ENCODE data around the gene PCNX2. TPM values are rescaled to one million over a fixed set of nuclear protein-coding genes. Genes with fewer than 3 reads are reported as not detected.

PCNX2 gene
- polyA plus RNA-seq, 3 donors, result 11.6 to 16.8 (median 13.5) TPM

- DNase-seq (ENCODE audit: extremely low read depth in 1 of 11, low read depth in 9 of 11, low spot score in 4 of 11), result no peak
These were observed 329.7 kb downstream of the PCNX2 start for GRCh38 chr1:232965912-232966217.

DNA sequence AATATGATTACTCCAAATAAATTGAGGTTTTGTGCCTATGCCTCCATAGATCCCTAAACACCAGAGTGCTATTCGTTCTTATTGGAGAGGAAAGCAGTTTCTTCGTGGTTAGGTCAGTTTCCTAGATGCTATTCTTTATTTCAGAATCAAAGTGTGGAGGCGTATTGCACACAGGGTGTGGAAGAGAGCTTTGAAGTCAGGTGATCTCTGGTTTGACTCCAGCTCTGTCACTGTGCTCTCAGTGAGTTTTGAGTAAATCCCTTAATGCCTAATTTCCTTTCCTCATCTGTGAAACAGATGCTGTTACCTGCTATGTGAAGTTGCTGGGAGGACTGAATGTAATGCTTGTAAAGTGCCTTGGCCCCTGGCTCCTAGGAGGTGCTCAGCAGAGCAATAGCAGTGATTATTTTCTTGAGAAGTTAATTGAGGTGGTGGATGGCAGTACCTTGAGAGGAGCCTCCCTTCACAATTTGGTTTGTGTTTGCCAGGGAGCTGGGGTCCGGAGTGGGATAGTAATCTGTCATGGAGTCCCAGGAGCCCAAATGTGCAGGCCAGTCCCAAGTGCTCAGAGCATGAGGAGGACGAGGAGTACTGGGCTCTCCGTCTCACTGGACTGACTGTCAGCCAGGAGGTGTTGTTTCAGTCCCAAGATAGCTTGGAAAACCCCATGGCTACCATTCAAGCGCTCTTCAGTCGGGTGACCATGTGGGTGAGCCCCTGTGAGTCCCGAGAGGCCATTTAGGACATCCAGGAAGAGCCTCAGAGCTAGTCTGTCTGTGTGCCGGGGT lies 330.2 kb downstream of the PCNX2 start:
- no peak for DNase-seq (ENCODE audit: extremely low read depth in 1 of 11, low read depth in 9 of 11, low spot score in 4 of 11)

- DNase-seq (ENCODE audit: extremely low read depth in 1 of 11, low read depth in 9 of 11, low spot score in 4 of 11), result no peak
These were observed 330.9 kb downstream of the PCNX2 start for GRCh38 chr1:232964601-232965000.

- no peak for DNase-seq (ENCODE audit: extremely low read depth in 1 of 11, low read depth in 9 of 11, low spot score in 4 of 11)
These were observed 332.5 kb downstream of the PCNX2 start for GRCh38 chr1:232962761-232963745.

DNA sequence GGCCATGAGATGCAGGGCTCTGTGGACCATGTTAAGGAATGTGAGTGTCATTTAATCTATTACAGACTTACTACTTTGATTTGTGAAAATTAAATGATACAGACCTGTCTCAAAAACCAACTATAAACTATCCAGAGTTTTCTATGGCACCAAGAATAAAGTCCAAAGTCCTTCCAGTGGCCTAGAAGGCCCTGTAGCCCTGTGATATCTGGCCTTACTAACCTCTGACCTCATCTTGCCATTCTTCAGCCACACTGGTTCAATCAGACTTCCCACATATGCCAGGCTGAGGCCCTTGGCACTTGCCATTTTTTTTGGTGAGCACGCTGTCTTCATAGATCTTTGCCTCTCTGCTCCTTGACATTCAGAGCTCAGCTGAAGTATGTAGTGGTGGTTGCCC lies 337.5 kb downstream of the PCNX2 start:
- no peak for DNase-seq (ENCODE audit: extremely low read depth in 1 of 11, low read depth in 9 of 11, low spot score in 4 of 11)

DNA sequence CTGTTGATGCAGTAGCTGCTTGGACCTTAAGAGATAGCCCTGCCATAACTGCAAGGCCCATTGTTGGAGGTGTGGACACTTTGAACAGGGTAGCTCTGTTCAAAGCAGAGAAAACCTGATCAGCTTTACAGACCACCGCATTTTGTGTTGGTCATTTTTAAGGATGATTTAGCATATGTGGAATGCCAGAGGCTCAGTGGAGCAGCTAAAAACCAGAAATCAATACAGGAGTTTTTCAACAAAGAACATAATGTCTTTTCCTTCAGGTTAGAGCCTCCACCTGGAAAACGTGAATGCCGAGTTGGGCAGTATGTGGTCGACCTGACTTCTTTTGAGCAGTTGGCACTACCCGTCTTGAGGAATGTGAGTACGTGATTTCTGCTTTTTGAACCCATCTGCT lies 339.4 kb downstream of the PCNX2 start:
- DNase-seq (ENCODE audit: extremely low read depth in 1 of 11, low read depth in 9 of 11, low spot score in 4 of 11), result no peak

DNA sequence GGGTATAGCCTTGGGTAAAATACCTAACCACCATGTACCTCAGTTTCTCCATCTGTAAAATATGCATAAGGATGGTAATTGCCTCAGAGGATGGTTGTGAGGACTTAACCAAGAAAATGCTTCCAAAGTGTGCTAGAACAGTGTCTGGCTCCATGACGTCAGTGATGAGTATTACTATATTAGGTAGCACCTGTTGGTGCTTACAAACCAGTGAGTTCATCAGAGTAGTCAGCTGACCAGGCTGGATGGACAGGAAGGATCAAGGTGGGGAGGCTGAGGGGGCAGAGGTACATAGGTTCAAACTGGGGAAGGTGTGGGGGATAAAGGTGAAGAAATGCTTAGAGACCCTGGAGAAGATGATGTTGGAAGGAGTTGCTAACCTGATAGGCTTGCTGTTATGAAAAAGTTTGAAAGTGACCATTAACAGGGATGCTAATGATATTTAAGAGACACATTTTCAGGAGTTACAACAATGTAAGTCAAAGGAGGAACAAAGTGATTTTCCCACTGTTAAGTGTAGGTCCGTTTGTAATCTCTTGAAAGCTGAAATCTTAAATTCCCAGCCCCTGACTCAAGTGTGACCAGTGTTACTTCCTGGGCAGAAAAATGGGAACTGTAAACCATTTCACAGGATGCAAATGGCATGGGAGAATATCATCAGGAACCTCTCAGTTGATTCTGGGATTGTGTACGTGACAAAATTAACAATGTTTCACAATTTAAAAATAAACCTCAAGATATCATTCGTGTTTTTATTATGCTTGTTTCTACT lies 340.7 kb downstream of the PCNX2 start:
- no peak for DNase-seq (ENCODE audit: extremely low read depth in 1 of 11, low read depth in 9 of 11, low spot score in 4 of 11)

GRCh38 chr1:232952514-232953499 lies 342.7 kb downstream of the PCNX2 start:
- no peak for DNase-seq (ENCODE audit: extremely low read depth in 1 of 11, low read depth in 9 of 11, low spot score in 4 of 11)

- DNase-seq (ENCODE audit: extremely low read depth in 1 of 11, low read depth in 9 of 11, low spot score in 4 of 11), result no peak
These were observed 343.9 kb downstream of the PCNX2 start for GRCh38 chr1:232951605-232952004.

- DNase-seq (ENCODE audit: extremely low read depth in 1 of 11, low read depth in 9 of 11, low spot score in 4 of 11), result no peak
These were observed 344.3 kb downstream of the PCNX2 start for GRCh38 chr1:232951180-232951579.

- peak; percentile 79 to 95 (median 91) for DNase-seq (ENCODE audit: extremely low read depth in 1 of 11, low read depth in 9 of 11, low spot score in 4 of 11)
These were observed 345.0 kb downstream of the PCNX2 start, which contains the start of gene NTPCR for GRCh38 chr1:232950197-232951176. Gene NTPCR (plus strand): TSS chr1:232950611. CDS start chr1:232950711, 100 bp downstream.

DNA sequence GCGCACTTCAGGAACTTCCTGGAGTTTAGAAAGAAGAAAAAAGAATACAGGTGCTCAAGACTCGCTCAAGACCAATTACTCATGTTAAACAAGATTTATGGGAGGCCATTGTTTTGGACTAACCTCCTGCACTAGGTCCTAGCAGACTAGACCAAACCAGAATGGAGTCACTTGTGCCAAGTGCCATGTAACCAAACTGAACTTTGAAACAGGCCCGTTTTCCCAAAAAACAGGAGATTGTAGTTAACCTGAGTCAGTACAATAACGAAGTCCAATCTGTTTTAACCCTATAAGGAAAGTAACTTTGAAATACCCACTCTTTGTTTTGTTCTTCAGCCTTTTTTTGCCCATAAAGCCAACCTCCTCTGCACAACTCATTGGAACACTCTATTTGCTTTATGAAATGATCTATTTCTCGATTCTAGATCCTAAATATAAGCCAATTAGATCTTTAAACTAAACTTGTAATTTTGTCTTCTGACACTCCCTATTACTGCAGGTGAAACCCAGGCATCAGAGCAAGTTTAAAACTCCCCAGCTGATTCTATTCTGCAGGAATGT lies 345.8 kb downstream of the PCNX2 start:
- DNase-seq (ENCODE audit: extremely low read depth in 1 of 11, low read depth in 9 of 11, low spot score in 4 of 11), result no peak

DNA sequence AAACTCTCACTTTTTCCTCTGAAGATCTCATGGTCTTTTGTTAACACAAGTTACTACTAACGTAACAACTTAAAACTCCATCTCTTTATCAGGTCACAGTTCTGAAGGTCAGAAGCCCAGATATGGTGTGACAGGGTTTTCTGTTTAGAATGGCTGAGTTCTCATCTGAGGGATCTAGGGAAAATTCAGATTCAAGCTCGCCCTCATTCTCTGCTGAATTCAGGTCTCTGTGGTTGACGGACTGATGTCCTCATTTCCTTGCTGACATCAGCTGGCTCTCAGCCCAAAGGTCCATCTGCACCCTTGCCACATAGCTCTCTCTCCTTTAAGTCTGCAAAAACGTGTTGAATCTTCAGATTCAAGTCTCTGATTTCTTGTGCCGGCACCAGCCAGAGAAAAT lies 351.2 kb downstream of the PCNX2 start:
- no peak for DNase-seq (ENCODE audit: extremely low read depth in 1 of 11, low read depth in 9 of 11, low spot score in 4 of 11)

- peak in 8 of 11 donors; percentile 25 to 67 (median 64) for DNase-seq (ENCODE audit: extremely low read depth in 1 of 11, low read depth in 9 of 11, low spot score in 4 of 11)
These were observed 351.8 kb downstream of the PCNX2 start for GRCh38 chr1:232943679-232944252.

DNA sequence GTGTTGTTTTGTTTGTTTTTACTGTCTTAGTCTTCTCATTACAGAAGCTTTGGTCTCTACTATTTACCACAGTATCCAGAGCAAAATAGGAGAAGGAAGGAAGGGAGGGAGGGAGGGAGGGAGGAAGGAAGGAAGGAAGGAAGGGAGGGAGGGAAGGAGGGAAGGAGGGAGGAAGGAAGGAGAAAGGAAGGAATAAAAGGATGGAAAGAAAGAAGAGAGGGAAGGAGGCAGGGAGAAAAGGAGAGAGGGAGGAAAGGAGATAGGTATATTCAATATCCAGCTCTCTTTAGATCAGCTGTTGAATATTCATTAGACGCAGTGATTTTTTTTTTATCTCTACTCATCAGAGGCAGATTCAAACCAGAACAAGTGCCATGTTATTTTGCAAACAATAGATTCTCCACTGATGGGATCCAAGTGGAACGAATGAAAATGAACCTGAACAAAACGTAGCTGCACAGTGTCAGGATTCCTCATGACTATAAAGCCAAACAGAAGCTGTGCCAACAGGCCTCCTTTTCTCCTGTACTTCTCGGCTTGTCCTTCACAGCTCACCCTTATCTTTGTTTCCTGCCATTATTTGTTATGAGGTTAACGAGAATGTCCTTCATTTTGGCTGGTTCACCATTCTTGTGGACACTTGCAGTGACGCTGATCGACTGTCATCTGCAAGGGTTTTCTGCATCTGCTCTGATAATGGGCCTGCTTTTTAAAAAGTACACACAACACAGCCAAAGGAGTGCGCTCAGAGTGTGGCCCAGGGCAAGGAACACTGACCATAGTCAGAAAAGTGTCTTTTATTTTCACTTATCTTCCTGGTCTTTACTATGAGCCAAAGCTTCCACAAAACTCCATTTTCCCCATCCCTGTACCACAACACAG lies 352.9 kb downstream of the PCNX2 start:
- no peak for DNase-seq (ENCODE audit: extremely low read depth in 1 of 11, low read depth in 9 of 11, low spot score in 4 of 11)
